Fibroblast of lung (primary cell): Measurements from ENCODE around the gene EPHB1.

Experiments used
- EZH2 ChIP-seq: IDR thresholded peaks from 2 replicates; pipeline ENCODE4 v1.5.1; 2012; ENCODE audit warnings: low read length, control low read depth, mild to moderate bottlenecking; ENCODE audit errors: missing control alignments
- TF ChIP-seq, protein P1 (sequence below), 2 donors: IDR thresholded peaks in 1 of 2; conservative IDR thresholded peaks in 1 of 2; 1 replicate in 1 of 2; 2 replicates in 1 of 2; pipeline ENCODE4 v1.5.1; 2011 to 2012; ENCODE audit warnings: low read length in 2 of 2, control low read depth in 1 of 2, inconsistent platforms in 1 of 2, low read depth in 1 of 2, mild to moderate bottlenecking in 1 of 2

DNA sequence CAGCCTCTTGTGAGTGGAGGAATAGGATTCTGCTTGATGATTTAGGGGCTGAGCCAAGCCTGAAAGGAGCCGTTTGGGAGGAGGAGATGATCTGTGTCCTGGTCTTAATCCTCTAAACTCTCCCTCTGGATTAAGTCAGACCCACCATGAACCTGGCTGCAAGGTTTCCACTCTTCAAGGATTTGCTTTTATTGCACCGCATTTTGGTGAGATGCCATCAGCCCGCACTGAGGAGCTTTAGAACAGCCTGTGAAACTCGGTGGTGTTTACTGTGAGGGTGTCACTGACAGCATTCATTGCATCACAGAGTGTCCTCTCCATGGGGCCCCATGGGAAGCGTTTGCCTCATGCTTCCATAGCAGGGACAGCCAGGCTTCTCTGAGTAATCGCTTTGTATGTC lies 59.2 kb downstream of the EPHB1 start:
- TF ChIP-seq, protein P1, sequence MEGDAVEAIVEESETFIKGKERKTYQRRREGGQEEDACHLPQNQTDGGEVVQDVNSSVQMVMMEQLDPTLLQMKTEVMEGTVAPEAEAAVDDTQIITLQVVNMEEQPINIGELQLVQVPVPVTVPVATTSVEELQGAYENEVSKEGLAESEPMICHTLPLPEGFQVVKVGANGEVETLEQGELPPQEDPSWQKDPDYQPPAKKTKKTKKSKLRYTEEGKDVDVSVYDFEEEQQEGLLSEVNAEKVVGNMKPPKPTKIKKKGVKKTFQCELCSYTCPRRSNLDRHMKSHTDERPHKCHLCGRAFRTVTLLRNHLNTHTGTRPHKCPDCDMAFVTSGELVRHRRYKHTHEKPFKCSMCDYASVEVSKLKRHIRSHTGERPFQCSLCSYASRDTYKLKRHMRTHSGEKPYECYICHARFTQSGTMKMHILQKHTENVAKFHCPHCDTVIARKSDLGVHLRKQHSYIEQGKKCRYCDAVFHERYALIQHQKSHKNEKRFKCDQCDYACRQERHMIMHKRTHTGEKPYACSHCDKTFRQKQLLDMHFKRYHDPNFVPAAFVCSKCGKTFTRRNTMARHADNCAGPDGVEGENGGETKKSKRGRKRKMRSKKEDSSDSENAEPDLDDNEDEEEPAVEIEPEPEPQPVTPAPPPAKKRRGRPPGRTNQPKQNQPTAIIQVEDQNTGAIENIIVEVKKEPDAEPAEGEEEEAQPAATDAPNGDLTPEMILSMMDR (conservative IDR thresholded peaks at IDR 0.05 in 1 of 2, IDR thresholded peaks at IDR 0.05 in 1 of 2; ENCODE audit: low read depth in 1 of 2, low read length in 2 of 2): no peak
- TF ChIP-seq EZH2: no peak
